Measurements from ENCODE around the gene COL27A1.
"Not testable (repeated sequence)": the region's sequence is repeated elsewhere in the genome, so short reads cannot be mapped to it uniquely, and the experiment has no call there.

The COL27A1 gene

DNA sequence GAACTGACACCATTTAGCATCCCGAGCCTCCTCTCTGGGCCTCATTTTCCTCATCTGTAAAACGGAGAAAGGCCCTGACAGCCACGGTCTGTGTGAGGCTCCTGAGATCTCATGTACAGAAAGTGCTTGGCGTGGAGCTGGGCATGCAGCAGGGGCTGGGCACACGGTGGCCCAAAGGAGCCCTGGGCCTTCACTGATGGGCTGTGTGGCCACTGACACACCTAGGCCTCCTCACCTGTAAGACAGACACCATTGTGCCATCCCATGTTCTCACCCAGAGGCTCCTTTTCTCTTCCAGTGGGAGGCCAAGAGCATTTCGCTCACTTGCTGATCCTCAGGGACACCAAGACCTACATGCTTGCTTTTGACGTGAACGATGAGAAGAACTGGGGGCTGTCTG lies 169.2 kb downstream of the COL27A1 start:
- DNase-seq (ENCODE audit: low read depth), result no peak

DNA sequence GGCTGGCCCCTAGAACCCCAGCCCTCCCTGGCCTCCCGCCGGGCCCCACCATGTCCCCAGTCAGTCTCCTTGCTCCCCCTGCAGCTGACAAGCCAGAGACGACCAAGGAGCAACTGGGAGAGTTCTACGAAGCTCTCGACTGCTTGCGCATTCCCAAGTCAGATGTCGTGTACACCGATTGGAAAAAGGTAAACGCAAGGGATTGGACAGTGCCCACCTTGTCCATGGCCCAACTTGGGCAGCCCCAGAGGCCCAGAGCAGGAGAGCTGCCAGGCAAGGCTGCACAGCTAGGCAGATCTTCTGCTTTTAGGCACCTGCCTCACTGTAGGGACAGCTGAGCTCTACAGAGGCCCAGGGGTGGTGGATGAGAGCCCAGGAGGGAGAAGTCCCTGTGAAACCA lies 169.6 kb downstream of the COL27A1 start:
- DNase-seq (ENCODE audit: low read depth), result not testable (repeated sequence)

DNA sequence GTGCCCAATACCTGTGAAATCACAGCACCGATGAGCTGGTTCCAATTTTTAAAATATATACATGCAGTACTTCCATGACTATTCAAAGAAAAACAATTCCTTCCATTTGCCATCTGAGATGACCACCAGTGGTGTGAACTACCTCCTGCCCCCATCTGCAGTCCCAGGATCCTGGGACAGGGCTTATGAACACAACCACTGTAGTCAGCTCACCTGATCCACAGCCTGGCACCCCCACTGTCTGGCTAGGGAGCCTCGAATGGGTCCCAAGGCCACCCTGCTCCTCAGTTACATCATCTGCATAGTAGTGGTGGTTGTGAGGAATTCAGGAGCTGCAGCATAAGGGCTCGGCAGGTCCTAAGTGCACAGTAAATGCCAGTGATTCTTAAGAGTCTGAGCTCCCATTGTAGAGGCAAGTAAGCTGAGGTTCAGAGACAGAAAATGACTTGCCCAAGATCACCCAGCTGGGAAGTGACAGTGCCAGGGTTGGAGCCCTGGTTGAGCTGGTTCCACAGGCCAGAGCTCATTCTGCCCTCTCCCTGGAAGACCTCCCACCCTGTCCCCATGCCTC lies 170.4 kb downstream of the COL27A1 start:
- DNase-seq (ENCODE audit: low read depth), result not testable (repeated sequence)

DNA sequence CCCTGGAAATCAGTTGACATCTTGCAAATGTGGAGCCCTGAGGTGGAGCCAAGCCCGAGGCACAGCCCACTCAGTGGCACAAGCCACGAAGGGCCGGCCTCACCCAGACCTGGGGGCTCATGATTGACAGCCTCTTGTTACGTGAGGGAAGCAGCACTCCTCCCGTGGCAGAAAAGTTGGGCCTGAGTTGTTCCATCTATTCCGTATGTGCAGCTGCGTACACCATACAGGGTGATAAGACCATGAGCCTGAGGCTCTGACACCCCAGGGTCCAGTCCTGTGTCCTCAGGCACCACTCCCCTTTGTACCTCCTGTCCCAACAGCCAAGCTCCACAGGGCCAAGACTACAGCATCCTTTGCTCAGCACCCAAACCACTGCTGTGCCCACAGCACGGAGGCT lies 172.4 kb downstream of the COL27A1 start:
- DNase-seq (ENCODE audit: low read depth), result no peak

DNA sequence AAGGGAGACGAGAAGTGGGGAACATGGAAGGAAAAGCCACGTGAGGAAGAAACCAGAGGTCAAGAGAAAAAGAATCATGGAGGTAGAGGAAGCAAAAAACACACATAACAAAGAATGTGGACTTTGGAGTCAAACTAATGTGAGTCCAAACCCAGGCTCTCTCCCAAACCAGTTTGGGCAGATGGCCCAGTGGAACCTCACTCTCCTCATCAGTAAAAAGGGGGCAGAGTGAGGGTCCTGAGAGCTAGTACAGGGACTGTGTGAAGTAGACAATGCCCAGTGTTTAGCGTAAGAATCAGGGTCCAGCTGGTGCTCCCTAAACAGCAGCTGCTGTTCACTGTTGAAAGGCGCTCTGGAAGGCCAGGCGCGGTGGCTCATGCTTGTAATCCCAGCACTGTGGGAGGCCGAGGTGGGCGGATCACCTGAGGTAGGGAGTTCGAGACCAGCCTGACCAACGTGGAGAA lies 173.1 kb downstream of the COL27A1 start:
- not testable (repeated sequence) for DNase-seq (ENCODE audit: low read depth)

DNA sequence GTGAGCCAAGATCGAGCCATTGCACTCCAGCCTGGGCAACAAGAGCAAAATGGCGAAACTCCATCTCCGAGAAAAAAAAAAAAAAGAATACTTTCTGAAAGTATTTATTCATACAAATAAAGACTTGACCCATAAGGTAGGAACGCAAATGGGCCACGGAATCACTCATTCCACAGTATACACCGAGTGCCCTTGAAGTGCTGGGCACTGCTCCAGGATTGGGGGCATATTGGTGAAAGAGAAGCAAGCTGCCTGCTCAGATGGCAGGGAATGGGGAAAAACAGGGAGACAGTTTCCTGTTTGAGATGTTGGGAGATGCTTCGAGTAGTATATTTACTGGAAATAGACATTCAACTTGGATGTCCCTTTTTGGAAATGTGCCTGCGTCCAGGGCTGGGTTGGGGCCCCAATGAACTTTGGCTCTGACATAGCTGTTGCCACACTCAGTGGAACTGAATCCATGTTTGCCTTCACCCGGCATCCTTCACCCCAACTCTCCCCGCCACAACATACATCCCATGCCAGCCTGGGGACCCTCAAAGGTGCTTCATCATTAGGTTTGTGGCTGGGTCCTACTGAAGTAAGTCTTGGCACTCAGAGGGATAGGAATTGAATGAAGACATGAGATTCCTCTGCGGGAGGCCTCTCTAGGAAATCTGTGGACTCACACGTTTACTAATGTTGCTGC lies 173.7 kb downstream of the COL27A1 start:
- not testable (repeated sequence) for DNase-seq (ENCODE audit: low read depth)

DNA sequence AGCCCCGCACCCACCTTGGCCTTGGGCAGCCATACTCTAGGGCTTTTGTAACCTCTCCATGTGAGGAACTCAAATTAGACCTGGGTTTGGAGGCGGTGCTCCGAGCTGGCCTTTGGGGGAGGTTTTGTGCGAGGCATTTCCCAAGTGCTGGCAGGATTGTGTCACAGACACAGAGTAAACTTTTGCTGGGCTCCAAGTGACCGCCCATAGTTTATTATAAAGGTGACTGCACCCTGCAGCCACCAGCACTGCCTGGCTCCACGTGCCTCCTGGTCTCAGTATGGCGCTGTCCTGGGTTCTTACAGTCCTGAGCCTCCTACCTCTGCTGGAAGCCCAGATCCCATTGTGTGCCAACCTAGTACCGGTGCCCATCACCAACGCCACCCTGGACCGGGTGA lies 174.3 kb downstream of the COL27A1 start, which contains the start of gene ORM2:
Gene ORM2, plus strand, starts transcription at position 245 of the 398 bp plus-strand sequence. Its CDS starts 36 bp downstream, at position 281.
- DNase-seq (ENCODE audit: low read depth), result not testable (repeated sequence)

DNA sequence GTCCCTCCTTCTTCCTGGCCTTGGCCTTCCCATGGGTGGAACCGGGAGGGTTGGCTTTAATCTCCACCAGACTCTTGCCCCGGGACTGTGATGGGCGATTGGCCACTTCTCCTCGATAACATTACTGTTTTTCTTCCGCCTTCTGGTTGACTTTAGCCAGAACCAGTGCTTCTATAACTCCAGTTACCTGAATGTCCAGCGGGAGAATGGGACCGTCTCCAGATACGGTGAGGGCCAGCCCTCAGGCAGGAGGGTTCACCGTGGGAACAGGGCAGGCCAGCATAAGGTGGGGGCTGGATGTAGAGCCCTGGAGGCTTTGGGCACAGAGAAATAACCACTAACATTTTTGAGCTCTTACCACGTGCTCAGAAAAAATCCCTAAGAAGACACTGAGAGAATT lies 175.3 kb downstream of the COL27A1 start:
- DNase-seq (ENCODE audit: low read depth), result no peak

DNA sequence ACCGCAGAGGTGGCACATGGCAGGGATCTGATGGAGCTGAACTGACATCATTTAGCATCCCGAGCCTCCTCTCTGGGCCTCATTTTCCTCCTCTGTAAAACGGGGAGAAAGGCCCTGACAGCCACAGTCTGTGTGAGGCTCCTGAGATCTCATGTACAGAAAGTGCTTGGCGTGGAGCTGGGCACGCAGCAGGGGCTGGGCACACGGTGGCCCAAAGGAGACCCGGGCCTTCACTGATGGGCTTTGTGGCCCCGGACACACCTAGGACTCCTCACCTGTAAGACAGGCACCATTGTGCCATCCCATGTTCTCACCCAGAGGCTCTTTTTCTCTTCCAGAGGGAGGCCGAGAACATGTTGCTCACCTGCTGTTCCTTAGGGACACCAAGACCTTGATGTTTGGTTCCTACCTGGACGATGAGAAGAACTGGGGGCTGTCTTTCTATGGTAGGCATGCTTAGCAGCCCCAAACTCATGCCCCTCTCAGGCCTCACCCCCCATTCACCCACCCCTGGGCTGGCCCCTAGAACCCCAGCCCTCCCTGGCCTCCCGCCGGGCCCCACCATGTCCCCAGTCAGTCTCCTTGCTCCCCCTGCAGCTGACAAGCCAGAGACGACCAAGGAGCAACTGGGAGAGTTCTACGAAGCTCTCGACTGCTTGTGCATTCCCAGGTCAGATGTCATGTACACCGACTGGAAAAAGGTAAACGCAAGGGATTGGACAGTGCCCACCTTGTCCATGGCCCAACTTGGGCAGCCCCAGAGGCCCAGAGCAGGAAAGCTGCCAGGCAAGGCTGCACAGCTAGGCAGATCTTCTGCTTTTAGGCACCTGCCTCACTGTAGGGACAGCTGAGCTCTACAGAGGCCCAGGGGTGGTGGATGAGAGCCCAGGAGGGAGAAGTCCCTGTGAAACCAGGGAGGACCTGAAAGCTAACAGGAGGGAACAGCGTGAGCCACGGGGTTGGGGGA lies 176.2 kb downstream of the COL27A1 start:
- DNase-seq (ENCODE audit: low read depth), result not testable (repeated sequence)

DNA sequence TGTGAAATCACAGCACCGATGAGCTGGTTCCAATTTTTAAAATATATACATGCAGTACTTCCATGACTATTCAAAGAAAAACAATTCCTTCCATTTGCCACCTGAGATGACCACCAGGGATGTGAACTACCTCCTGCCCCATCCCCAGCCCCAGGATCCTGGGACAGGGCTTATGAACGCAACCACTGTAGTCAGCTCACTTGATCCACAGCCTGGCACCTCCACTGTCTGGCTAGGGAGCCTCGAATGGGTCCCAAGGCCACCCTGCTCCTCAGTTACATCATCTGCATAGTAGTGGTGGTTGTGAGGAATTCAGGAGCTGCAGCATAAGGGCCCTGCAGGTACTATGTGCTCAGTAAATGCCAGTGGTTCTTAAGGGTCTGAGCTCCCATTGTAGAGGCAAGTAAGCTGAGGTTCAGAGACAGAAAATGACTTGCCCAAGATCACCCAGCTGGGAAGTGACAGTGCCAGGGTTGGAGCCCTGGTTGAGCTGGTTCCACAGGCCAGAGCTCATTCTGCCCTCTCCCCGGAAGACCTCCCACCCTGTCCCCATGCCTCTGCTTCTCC lies 177.2 kb downstream of the COL27A1 start:
- not testable (repeated sequence) for DNase-seq (ENCODE audit: low read depth)

DNA sequence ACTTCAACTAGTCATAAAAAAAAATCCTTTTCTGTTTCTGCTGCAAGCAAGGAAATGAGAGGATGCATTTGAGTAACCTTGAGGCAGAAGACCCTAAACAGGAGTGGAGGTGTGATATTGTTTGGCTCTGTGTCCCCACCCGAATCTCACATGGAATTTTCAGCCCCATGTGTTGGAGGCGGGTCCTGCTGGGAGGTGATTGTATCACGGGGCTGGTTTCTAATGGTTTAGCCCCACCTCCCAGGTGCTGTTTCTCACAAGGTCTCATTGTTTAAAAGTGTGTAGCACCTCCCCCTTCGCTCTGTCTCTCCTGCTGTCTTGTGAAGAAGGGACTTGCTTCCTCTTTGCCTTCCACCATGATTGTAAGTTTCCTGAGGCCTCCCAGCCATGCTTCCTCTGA lies 178.4 kb downstream of the COL27A1 start:
- DNase-seq (ENCODE audit: low read depth), result not testable (repeated sequence)

DNA sequence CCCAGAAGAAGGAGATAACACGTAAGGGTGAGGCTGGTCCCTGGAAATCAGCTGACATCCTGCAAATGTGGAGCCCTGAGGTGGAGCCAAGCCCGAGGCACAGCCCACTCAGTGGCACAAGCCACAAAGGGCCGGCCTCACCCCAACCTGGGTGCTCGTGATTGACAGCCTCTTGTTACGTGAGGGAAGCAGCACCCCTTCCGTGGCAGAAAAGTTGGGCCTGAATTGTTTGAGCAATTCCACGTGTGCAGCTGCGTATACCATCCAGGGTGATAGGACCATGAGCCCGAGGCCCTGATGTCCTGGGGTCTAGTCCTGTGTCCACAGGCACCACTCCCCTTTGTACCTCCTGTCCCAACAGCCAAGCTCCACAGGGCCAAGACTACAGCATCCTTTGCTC lies 179.2 kb downstream of the COL27A1 start:
- DNase-seq (ENCODE audit: low read depth), result no peak

DNA sequence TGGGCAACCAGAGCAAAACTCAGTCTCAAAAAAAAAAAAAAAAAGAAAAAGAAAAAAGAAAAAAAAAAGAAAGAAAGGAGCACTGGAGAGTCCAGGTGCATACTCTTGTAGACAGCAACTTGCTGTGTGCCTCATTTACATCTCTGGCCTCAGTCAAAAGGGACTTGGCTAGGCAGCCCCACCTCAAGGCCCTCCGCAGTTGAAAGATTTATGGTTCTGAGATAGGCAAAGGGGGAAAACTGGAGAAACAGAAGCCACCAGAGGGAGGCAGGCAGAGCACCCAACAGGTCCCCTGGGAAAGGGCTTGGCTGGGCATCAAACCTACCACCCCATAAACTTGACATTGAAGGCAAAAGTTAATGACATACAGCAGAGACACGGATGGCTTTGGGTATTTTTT lies 180.4 kb downstream of the COL27A1 start:
- no peak for DNase-seq (ENCODE audit: low read depth)

DNA sequence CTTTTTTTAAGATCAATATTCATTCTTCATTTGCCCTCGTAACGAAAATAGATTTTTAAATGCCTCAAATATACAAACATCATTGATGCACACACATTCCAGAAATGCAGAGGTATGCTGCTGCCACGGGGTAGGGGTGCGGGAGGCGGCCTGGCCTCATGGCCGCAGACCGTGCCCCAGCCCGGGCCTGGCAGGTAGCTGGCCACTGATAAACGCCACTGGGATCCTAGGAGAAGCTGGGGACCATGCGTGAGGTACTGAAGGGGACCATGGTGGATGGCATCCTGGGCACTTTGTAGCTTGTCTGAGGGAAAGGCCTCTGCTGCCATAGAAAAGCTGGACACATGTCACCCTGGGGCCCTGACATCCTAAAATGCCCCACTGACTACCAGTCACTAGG lies 180.8 kb downstream of the COL27A1 start:
- no peak for DNase-seq (ENCODE audit: low read depth)

DNA sequence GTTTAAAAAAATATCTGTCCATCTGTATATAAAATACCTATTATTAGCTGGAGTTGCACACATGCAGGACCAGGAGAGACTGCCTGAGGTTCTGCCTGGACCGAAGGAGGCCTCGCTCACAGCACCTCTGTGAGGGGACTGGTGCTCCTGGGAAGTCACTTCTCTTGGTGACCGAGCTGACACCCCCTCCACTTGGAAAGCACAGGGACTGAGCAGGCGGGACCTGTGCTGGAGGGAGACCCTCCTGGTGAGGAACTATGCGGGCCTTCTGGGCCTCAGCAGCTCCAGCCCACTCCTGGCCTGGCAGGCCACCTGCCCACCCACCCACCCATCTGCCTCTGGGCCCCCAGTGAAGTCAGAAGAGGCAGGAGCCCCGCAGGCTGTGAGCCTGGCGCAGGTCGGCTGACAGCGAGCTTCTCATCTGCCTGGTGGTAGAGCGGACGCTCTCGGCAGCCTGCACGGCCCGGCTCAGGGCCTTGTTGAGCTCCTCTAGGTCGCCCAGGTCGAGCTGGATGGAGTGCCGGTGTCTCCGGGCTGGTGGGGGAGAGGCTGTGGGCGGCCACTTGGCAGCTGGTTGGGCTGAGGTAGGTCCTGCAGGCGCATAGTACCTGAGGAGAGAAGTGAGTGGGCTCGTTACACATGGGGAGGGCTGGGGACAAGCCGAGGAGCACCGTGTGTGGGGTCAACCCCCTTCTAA lies 181.5 kb downstream of the COL27A1 start:
- no peak for DNase-seq (ENCODE audit: low read depth)

DNA sequence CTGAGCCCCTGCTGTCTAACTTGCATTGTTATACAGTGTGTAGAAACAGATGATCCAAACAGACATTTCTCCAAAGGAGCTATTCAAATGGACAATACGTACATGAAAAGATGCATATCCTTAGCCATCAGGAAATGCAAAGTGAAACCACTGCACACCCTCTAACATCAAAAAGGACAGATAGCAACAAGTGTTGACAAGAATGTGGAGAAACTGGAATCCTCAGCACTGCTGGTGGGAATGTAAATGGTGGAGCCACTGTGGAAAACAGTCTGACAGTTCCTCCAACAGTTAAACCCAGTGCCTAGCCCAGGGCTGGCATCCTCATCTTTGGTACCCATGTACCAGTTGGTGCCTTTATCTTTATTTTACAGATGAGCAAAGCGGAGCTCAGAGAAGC lies 182.8 kb downstream of the COL27A1 start:
- no peak for DNase-seq (ENCODE audit: low read depth)

DNA sequence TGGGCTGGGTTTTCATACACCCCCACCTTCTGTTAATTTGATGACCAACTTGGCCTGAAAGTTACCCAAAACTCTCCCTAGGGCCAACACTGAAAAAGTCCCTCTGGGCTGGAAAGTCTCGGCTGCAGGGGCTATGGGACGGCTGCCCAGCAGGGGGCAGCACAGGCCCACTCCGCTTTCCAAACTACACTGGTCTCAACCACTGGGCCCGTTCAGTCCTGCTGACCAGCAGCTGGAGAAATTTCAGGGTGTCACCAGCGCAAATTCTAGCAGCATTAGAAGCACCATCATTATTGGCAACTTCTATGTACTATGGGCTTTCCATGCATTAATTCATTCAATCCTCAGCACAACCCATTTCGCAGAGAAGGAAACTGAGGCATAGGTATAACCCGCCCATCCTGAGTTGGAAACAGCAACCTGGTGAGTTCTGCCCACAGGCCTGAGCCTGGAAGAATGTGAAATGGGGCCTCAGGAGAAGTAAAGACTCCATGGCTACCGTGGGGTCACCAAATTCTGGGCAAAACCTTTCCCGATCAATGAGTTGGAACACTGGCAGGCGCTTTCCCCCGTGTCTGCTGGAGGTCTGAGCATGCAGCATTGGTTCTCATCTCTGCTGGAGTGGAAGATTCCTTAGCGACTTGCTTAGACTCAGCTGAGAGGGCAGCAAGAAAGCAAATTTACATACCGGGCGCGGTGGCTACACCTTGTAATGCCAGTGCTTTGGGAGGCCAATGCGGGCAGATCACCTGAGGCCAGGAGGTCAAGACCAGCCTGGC lies 184.0 kb downstream of the COL27A1 start:
- peak; percentile 78 for DNase-seq (ENCODE audit: low read depth)

DNA sequence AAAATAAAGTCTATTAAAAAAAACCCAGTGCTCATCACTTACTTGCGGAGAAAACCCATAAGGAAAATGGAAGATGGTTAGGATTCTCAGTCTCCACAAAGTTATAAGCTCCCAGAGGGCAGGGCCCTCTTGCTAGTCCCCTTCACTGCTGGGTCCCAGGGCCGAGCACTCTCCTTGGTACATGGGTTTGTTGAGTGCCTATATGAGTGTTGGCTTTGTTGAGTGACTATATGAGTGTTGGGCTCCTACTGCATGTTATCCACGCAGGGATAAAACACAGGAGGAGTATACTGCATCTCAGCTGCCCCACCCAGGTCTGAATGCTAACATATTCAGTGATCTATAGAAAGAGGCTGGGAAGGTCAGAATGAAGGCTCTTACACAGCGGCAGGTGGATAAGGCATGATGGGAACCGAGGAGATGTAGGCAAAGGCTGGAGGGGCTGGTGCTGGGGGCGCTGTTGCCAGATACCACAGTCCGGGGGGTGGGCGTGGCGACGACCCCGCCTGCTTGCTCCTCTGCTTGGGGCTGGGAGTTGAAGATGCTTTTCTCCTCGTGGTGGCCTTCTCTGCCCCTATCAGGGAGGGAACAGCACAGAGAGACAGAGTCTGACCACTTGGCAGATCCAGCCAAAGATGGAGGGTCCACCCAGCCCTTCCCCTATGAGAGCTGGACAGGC lies 186.0 kb downstream of the COL27A1 start:
- no peak for DNase-seq (ENCODE audit: low read depth)

DNA sequence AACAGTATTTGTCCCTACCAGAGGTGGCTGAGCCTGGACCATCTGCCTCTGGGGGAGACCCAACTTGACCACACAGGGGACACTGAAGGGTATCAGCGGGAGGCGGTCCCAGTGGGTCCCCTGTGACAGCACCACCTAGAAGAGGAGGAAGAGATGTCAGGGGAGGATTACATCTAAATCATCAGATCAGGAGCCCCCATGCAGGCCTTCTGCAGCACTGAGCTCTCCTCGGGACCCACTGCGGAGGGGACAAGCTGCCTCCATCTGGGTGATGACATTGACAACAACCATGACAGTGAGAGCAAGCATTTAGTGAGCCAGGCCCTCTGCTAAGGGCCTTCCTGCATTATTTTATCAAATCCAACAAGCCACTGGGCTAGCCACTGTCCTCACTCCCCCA lies 186.7 kb downstream of the COL27A1 start:
- no peak for DNase-seq (ENCODE audit: low read depth)

DNA sequence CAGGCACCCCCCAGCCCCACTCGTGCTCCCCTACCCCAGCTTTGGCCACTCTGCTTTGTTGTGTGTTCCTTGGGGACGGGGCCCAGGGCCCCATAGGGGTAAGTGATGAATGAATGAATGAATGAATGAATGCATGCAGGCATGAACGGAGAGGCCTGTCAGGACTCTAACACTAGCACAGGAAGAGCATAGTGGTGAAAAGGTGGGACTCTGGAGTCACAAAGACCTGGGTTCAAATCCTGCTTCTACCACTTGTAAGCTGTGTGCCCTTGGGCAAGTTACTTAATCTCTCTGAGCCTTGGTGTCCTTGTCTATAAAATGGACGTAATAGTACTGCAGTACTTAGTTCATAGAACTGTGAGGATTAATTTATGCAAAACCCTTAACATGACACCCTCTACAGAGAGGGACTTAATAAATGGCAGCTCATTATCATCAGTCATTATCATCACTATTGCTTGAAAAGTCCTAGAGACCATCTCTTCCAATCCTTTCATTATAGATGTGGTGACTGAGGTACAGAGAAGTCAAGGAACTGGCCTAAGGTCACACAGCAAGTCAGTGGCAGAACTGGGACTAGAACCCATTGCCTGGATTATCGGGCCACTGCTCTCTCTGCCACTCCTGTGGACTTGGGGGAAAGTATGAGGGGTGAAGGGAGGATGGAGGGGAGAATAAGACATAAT lies 187.6 kb downstream of the COL27A1 start:
- no peak for DNase-seq (ENCODE audit: low read depth)
